ENCODE data around the gene TSSK6. TPM values are rescaled to one million over a fixed set of nuclear protein-coding genes. Genes with fewer than 3 reads are reported as not detected.

TSSK6 gene
- total RNA-seq, 4 donors from 2014 or later = 2.6 to 10.5 (median 6.8) TPM

GRCh38 chr19:19543101-19543500 is 27.8 kb upstream of the TSSK6 start:
- Histone ChIP-seq H3K9me3 (no peaks in the 10 kb centered on the region), H3K4me1 (peaks cover 14 to 26% (median 22%) of the 10 kb centered on the region in 4 donors), H3K4me3 (no peak overlapping the region), H3K27ac (no peak overlapping the region), H3K36me3 (no peaks in the 10 kb centered on the region), H3K27me3 (peaks cover 79% of the 10 kb centered on the region)
- intact Hi-C loops (cut with DNase I; ENCODE audit: low total_unique reads) = no loop called here
- TF ChIP-seq EP300 (IDR thresholded peaks at IDR 0.05; ENCODE audit: low read depth) = no peak
- TF ChIP-seq POLR2AphosphoS5 (IDR thresholded peaks at IDR 0.05) = no peak
- no peak for TF ChIP-seq CTCF (IDR thresholded peaks at IDR 0.05)
- no peak for TF ChIP-seq POLR2A (IDR thresholded peaks at IDR 0.05)
- no peak for DNase-seq
- 95% methylated on average over 13 of the region's 13 CpGs; no CpG with 5 or more reads in 1 of the 2 donors for WGBS, 2 donors (ENCODE audit: low coverage in 1 of 2)
- in situ Hi-C loops (cut with MboI; ENCODE audit: low pct_ligation_motif_present in 1 of 4, low pct_unique_long_range_greater_than_20kb in 1 of 4, low sequenced_read_pairs in 3 of 4) = loop anchor here in 3 of 4 donors (25.0 kb wide), 3 partner anchors 94 to 744 kb away; partner anchors contain the start of genes GMIP (in 1 of the 3) and LPAR2 (in 1 of the 3)

GRCh38 chr19:19542507-19542906 is 27.2 kb upstream of the TSSK6 start:
- in situ Hi-C loops (cut with MboI; ENCODE audit: low pct_ligation_motif_present in 1 of 4, low pct_unique_long_range_greater_than_20kb in 1 of 4, low sequenced_read_pairs in 3 of 4) (loop anchor here in 3 of 4 donors (25.0 kb wide), 3 partner anchors 95 to 745 kb away; partner anchors contain the start of genes GMIP (in 1 of the 3) and LPAR2 (in 1 of the 3)), intact Hi-C loops (cut with DNase I; ENCODE audit: low total_unique reads) (no loop called here)
- H3K27ac ChIP-seq = no peak overlapping the region
- no peak for TF ChIP-seq POLR2A (IDR thresholded peaks at IDR 0.05)
- no peak for TF ChIP-seq CTCF (IDR thresholded peaks at IDR 0.05)
- no peak for TF ChIP-seq EP300 (IDR thresholded peaks at IDR 0.05; ENCODE audit: low read depth)
- H3K4me3 ChIP-seq = no peak overlapping the region
- peaks cover 16 to 30% (median 27%) of the 10 kb centered on the region in 4 donors for H3K4me1 ChIP-seq
- WGBS, 2 donors (ENCODE audit: low coverage in 1 of 2) = 49 to 77% methylated on average over 3 to 12 of the region's 12 CpGs
- H3K27me3 ChIP-seq = peaks cover 79% of the 10 kb centered on the region
- no peaks in the 10 kb centered on the region for H3K36me3 ChIP-seq
- no peaks in the 10 kb centered on the region for H3K9me3 ChIP-seq
- no peak for DNase-seq

- WGBS, 2 donors (ENCODE audit: low coverage in 1 of 2) = 63% methylated on average over 15 of the region's 16 CpGs; no CpG with 5 or more reads in 1 of the 2 donors
- in situ Hi-C loops (cut with MboI; ENCODE audit: low pct_ligation_motif_present in 1 of 4, low pct_unique_long_range_greater_than_20kb in 1 of 4, low sequenced_read_pairs in 3 of 4) (loop anchor here in 3 of 4 donors (25.0 kb wide), 3 partner anchors 96 to 746 kb away; partner anchors contain the start of genes GMIP (in 1 of the 3) and LPAR2 (in 1 of the 3)), intact Hi-C loops (cut with DNase I; ENCODE audit: low total_unique reads) (no loop called here)
- H3K27me3 ChIP-seq = peaks cover 79% of the 10 kb centered on the region
- no peak overlapping the region for H3K27ac ChIP-seq
- H3K36me3 ChIP-seq = no peaks in the 10 kb centered on the region
- no peak for DNase-seq
- H3K4me3 ChIP-seq = no peak overlapping the region
- peaks cover 16 to 35% (median 27%) of the 10 kb centered on the region in 4 donors for H3K4me1 ChIP-seq
- TF ChIP-seq EP300 (IDR thresholded peaks at IDR 0.05; ENCODE audit: low read depth) (no peak), POLR2AphosphoS5 (IDR thresholded peaks at IDR 0.05) (no peak), CTCF (IDR thresholded peaks at IDR 0.05) (no peak), POLR2A (IDR thresholded peaks at IDR 0.05) (no peak)
- H3K9me3 ChIP-seq = no peaks in the 10 kb centered on the region
Measured at GRCh38 chr19:19541616-19542015, 26.3 kb upstream of the TSSK6 start.

GRCh38 chr19:19540715-19541515 is 25.6 kb upstream of the TSSK6 start:
- Histone ChIP-seq H3K4me3 (peak overlapping the region in 2 of 4 donors; percentile 15 to 19), H3K9me3 (no peaks in the 10 kb centered on the region), H3K27ac (no peak overlapping the region), H3K4me1 (peaks cover 16 to 35% (median 27%) of the 10 kb centered on the region in 4 donors), H3K27me3 (peaks cover 74% of the 10 kb centered on the region), H3K36me3 (no peaks in the 10 kb centered on the region)
- DNase-seq = peak; percentile 66
- TF ChIP-seq POLR2A (IDR thresholded peaks at IDR 0.05) = no peak
- no peak for TF ChIP-seq EP300 (IDR thresholded peaks at IDR 0.05; ENCODE audit: low read depth)
- no peak for TF ChIP-seq CTCF (IDR thresholded peaks at IDR 0.05)
- no peak for TF ChIP-seq POLR2AphosphoS5 (IDR thresholded peaks at IDR 0.05)
- in situ Hi-C loops (cut with MboI; ENCODE audit: low pct_ligation_motif_present in 1 of 4, low pct_unique_long_range_greater_than_20kb in 1 of 4, low sequenced_read_pairs in 3 of 4) (loop anchor here in 3 of 4 donors (25.0 kb wide), 3 partner anchors 96 to 746 kb away; partner anchors contain the start of genes GMIP (in 1 of the 3) and LPAR2 (in 1 of the 3)), intact Hi-C loops (cut with DNase I; ENCODE audit: low total_unique reads) (no loop called here)
- 0 to 5% methylated on average over 3 to 41 of the region's 45 CpGs for WGBS, 2 donors (ENCODE audit: low coverage in 1 of 2)
